Measurements from ENCODE around the gene SLC48A1.

SLC48A1 gene

GRCh38 chr12:47744005-47744651 lies 28.9 kb upstream of the SLC48A1 start:
- DNase-seq (ENCODE audit: insufficient read length, low spot score): no peak
- no peak for FAIRE-seq

DNA sequence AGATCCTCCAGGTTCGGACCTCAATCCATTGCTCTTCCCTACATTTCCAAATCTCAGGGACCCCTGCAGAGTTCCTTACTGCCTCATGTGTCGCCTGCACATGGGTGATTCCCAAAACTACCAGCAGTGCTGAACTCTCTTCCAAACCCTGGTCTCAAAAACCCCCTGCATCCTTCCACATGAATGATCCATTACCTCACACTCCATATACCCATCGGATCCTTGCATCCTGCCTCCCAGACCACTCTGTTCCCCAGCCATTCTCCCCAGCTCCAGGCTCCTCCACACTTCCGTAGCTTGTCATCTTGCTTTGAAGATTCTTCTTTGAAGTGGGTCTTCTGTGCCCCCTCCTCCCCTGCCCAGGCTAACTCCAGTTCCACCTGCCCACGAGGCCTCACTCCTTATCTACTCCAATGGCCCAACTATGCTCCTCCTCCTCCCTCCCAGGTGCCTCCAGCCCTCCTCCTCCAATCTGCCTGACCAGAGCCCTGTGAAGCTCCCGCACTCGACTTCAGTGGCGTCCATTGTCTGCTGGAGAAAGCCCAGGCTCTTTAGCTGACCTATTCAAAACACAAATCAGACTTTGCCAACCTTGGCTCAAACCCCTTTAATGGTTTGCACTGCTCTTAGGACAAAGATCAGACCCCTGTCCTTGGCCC lies 28.1 kb upstream of the SLC48A1 start:
- no peak for FAIRE-seq
- no peak for DNase-seq (ENCODE audit: insufficient read length, low spot score)

GRCh38 chr12:47745485-47746041 lies 27.5 kb upstream of the SLC48A1 start:
- FAIRE-seq: no peak
- no peak for DNase-seq (ENCODE audit: insufficient read length, low spot score)

DNA sequence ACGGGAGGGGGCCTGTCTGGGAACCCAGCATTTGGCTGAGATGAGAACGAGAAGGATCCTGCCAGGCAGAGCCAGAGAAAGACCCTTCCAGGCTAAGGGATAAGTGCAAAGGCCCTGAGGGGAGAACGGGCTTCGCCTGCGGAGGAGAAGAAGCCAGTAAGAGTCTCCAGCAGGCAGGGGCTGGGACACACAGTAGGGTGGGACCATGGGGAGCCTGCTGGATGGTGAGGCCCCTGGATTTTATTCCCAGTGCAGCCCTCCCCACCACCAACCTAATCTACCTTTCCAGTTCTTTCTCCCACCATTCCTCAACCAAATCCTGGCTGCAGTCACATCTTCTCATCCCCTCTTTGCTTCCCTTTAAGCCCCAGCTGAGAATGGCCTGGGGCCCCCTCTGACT lies 27.0 kb upstream of the SLC48A1 start:
- FAIRE-seq: no peak
- no peak for DNase-seq (ENCODE audit: insufficient read length, low spot score)

GRCh38 chr12:47746523-47746922 lies 26.5 kb upstream of the SLC48A1 start:
- DNase-seq (ENCODE audit: insufficient read length, low spot score): no peak

GRCh38 chr12:47747126-47747525 lies 25.9 kb upstream of the SLC48A1 start:
- no peak for FAIRE-seq
- DNase-seq (ENCODE audit: insufficient read length, low spot score): no peak

More at GRCh38 chr12:47746523-47746922, 26.5 kb upstream of the SLC48A1 start:
- FAIRE-seq: no peak

DNA sequence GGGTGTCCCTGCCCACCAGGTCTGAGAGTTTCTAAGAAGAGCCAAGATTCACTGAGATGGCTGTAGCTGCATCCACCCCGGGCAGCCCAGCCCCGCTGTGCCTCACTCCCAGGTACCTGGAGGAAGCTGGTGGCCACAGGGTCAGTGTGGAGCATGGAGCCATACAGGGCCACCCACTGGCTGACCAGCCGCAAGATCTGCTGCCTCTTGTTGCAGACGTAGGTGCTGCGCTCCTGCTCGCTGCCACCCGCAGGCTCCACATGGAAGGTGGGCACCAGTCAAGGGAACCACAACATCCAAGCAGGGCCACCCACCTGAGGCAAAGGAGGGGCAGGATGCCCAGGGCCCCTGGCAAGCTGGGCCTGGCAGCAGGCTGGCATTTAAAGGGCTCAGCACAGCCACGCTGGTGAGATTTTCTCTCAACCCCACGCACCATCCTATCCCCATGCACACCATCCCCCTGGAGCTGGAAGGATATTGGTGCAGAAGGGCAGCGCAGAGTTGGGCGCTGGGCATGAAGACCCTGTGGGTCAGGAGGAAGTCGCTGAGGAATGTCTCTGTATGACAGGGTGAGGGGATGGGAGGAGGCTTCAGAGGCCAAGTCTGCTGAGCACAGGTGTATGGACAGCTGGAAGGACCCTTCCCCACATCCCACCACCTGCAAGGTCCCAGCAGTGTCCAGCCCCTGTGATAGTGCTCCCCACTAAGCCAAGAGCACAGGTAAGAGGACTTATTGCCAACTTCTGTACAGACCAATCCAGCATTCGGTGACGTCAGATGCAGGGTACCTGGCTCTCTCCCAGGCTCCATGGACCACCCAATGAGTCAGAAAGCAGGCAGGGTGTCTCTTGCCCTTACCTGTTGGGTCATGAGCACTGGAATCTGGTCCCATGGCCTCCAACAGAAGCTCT lies 25.2 kb upstream of the SLC48A1 start:
- FAIRE-seq: no peak
- DNase-seq (ENCODE audit: insufficient read length, low spot score): no peak

- DNase-seq (ENCODE audit: insufficient read length, low spot score) (no peak), FAIRE-seq (no peak)
Measured at GRCh38 chr12:47748507-47748828, 24.6 kb upstream of the SLC48A1 start.

GRCh38 chr12:47748899-47749298 lies 24.1 kb upstream of the SLC48A1 start:
- no peak for FAIRE-seq
- DNase-seq (ENCODE audit: insufficient read length, low spot score): no peak

DNA sequence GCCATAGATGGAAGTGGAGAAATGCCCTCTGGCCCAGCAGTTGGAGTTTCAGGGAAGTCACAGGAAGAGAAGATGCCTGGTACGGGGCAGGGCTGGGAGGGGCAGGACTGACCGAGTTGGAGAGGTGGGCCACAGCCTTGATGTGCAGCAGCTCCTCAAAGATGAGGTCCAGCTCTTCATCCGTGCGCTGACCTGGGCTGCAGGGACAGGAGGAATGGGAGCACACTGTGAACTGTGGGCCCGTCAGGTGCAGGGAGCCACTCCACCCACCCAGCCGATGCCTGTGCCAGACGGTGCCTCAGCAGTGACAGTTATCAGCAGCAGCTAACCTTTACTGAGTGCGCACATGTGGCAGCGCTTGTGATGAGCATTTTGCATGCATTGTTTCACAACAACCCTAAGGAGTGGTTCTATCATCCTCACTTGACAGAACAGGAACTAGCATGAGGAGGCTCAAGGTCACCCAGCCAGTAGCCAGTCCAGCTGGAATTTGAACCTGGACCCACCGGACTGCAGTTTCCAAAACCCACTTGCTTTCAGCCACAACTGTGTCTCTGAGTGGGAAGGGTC lies 22.7 kb upstream of the SLC48A1 start:
- no peak for FAIRE-seq
- DNase-seq (ENCODE audit: insufficient read length, low spot score): no peak

GRCh38 chr12:47750916-47751470 lies 22.0 kb upstream of the SLC48A1 start:
- DNase-seq (ENCODE audit: insufficient read length, low spot score) (no peak), FAIRE-seq (no peak)

GRCh38 chr12:47751561-47751960 lies 21.5 kb upstream of the SLC48A1 start:
- no peak for FAIRE-seq
- no peak for DNase-seq (ENCODE audit: insufficient read length, low spot score)

GRCh38 chr12:47752121-47752520 lies 20.9 kb upstream of the SLC48A1 start:
- no peak for DNase-seq (ENCODE audit: insufficient read length, low spot score)
- FAIRE-seq: no peak

DNA sequence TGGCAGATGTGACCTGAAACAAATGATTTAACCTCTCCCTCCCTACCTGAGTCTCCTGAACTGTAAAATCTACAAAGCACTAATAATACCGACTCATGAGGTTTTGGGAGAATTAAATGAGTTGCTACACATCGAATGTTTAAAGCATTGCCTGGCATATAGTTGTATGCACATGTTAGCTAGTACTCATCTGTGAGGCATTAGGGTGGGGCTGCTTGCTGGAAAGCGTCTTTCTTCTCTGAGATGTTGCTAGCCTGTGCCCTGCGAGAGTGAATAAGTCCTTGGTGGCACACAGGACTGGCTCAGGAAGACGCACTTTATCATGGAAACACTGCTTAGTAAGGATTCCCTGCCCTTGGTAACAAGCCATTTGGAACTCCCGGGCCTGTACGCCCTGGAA lies 20.5 kb upstream of the SLC48A1 start:
- FAIRE-seq (no peak), DNase-seq (ENCODE audit: insufficient read length, low spot score) (no peak)

DNA sequence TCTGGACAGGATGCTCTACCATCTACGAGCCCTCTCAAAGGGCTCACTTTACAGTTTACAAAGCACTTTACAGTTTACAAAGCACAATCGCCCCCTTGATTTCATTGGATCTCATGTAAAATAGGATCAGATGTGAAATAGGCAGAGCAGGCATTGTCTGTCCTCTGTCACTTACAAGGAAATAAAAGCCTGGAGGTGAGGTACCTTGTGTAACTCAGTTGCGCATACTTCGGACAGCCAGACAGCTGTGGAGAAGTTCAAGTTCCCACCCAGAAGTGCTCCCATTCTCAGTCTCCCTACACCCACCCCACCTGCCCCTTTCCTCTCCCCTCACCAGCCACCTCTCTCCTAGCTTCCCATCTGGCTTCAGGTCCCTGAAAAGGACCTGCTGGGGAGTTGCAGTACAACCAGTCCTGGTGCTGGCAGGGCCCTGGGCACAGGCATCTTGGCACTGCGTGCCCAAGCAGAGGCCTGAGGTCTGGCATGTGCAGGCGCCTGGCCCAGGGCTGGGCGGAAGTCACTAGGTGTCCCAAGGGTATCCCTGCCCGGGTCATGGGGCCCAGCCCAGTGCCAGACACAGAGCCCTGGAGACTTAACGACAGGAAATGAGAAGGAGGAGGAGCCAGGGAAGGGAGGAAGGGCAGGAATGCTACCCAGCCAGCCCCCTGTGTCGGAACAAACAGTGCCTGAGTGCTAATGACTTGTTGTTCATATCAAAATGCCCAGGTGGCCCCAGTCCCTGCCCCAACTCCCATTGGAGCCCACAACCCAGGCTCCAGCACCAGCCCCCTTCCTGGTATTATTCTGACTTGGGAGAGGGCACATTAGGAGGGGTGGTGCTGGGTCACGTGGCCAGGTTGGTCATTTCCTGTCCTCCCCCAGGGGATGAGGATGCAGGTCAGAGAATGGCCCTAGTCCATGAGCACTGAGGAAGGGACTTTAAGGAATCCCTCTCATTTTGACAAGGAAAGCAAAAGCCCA lies 19.7 kb upstream of the SLC48A1 start:
- DNase-seq (ENCODE audit: insufficient read length, low spot score) (no peak), FAIRE-seq (no peak)

DNA sequence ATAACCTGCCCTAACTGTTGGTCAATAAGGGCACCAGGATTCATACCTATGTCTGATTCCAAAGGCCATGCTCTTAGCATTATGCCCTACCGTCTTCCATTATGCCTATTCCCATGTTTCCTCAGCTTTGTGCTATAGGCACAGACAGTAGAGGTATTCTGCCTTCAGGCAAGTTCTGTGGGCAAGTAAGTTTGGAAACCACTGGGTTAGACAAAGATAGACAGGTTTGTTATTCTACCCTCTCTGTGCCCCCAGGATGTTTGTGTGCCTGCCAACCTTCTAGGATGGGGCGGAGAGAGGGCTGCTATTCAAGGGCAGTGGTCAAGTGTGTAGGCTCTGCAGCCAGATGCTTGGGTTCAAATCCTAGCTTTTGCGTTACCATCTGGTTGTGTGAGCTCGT lies 18.9 kb upstream of the SLC48A1 start:
- FAIRE-seq (no peak), DNase-seq (ENCODE audit: insufficient read length, low spot score) (no peak)

DNA sequence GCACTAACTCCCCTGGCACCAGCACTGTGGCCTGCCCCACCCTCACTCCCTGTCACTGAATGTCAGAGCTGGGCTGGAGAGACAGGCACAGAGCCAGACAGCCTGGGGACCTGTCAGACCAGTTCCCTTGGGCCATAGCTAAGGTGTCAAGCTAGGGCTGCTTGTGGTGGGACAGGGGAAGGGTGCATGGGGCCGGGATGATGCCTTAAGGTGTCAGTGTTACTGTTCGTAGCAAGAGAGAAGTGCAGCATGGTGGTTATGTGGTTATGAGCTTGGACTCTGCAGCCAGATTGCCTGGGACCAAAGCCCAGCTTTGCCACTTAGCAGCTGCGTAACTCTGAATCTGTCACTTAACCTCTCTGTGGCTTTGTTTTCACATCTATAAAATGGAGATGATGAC lies 18.2 kb upstream of the SLC48A1 start:
- FAIRE-seq: no peak
- DNase-seq (ENCODE audit: insufficient read length, low spot score): no peak

GRCh38 chr12:47755655-47756562 lies 17.1 kb upstream of the SLC48A1 start:
- FAIRE-seq (no peak), DNase-seq (ENCODE audit: insufficient read length, low spot score) (no peak)
